Tibial artery (tissue), 4 donors: ENCODE results near the gene A2M.
A peak's percentile ranks its signal among the peaks of the same experiment; 100 is the strongest.

Experiments used
- DNase-seq, 2 donors: peaks; one replicate each; pipeline ENCODE4 v3.0.0-alpha.2; 2019
- H3K27ac ChIP-seq, 2 donors: fragments of 200-600 bp; sonication (generic) in 1 of 2; 1 replicate in 1 of 2; 2 replicates in 1 of 2; pipeline ENCODE4 v1.5.1; 2018 to 2019; ENCODE audit warnings: mild to moderate bottlenecking in 1 of 2
- H3K27me3 ChIP-seq, 2 donors: fragments of 200-600 bp; sonication (generic) in 1 of 2; one replicate each; pipeline versions ENCODE4 v1.5.1 to v1.6.0; 2016 to 2019
- H3K36me3 ChIP-seq, 3 donors: fragments of 200-600 bp; sonication (generic) in 2 of 3; one replicate each; pipeline ENCODE4 v1.5.1; 2016 to 2019; ENCODE audit warnings: mild to moderate bottlenecking in 2 of 3
- H3K4me1 ChIP-seq, 4 donors: fragments of 200-600 bp; sonication (generic) in 2 of 4; 1 replicate in 3 of 4; 2 replicates in 1 of 4; pipeline ENCODE4 v1.5.1; 2016 to 2019
- H3K4me3 ChIP-seq, 2 donors: fragments of 200-600 bp; sonication (generic) in 1 of 2; 1 replicate in 1 of 2; 2 replicates in 1 of 2; pipeline ENCODE4 v1.5.1; 2018 to 2019; ENCODE audit warnings: mild to moderate bottlenecking in 2 of 2
- H3K9me3 ChIP-seq, 3 donors: fragments of 200-600 bp; sonication (generic) in 1 of 3; one replicate each; pipeline ENCODE4 v1.5.1; 2016 to 2019
- intact Hi-C: fragments of 100-400 bp; cut with DNase I; formaldehyde crosslinking; loops from one replicate; pipeline ENCODE4 v1.15.0; 2023; ENCODE audit warnings: low total_unique reads
- TF ChIP-seq, protein P1 (sequence below), 2 experiments: fragments of 200-600 bp in 1 of 2; fragments of 450-650 bp in 1 of 2; IDR thresholded peaks; one replicate each; pipeline ENCODE4 v1.5.1; 2017 to 2019; ENCODE audit warnings: antibody characterized with exemption in 2 of 2, mild to moderate bottlenecking in 1 of 2, moderate library complexity in 1 of 2

The A2M gene

GRCh38 chr12:9118158-9118557, 2.4 kb upstream of the A2M start:
- intact Hi-C loops: no loop called here
- no peaks in the 10 kb centered on the region for H3K27me3 ChIP-seq
- peaks cover 0 to 55% (median 33%) of the 10 kb centered on the region in 4 donors for H3K4me1 ChIP-seq
- H3K36me3 ChIP-seq: peaks cover 0 to 2% (median 0%) of the 10 kb centered on the region in 3 donors
- TF ChIP-seq, protein P1, sequence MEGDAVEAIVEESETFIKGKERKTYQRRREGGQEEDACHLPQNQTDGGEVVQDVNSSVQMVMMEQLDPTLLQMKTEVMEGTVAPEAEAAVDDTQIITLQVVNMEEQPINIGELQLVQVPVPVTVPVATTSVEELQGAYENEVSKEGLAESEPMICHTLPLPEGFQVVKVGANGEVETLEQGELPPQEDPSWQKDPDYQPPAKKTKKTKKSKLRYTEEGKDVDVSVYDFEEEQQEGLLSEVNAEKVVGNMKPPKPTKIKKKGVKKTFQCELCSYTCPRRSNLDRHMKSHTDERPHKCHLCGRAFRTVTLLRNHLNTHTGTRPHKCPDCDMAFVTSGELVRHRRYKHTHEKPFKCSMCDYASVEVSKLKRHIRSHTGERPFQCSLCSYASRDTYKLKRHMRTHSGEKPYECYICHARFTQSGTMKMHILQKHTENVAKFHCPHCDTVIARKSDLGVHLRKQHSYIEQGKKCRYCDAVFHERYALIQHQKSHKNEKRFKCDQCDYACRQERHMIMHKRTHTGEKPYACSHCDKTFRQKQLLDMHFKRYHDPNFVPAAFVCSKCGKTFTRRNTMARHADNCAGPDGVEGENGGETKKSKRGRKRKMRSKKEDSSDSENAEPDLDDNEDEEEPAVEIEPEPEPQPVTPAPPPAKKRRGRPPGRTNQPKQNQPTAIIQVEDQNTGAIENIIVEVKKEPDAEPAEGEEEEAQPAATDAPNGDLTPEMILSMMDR (IDR thresholded peaks at IDR 0.05): no peak
- peak overlapping the region; percentile 9 to 58 for H3K4me3 ChIP-seq
- no peaks in the 10 kb centered on the region for H3K9me3 ChIP-seq
- DNase-seq: peak; percentile 54 to 72
- peak overlapping the region; percentile 83 to 86 for H3K27ac ChIP-seq

GRCh38 chr12:9114946-9115345, 773 bp downstream of the A2M start:
- TF ChIP-seq, protein P1 (IDR thresholded peaks at IDR 0.05): no peak
- Histone ChIP-seq H3K9me3 (no peaks in the 10 kb centered on the region), H3K27ac (peak overlapping the region; percentile 83 to 86), H3K4me3 (peak overlapping the region; percentile 50 to 58), H3K27me3 (no peaks in the 10 kb centered on the region), H3K4me1 (peaks cover 0 to 60% (median 34%) of the 10 kb centered on the region in 4 donors), H3K36me3 (peaks cover 14 to 34% (median 28%) of the 10 kb centered on the region in 3 donors)
- DNase-seq: no peak
- intact Hi-C loops: no loop called here

DNA sequence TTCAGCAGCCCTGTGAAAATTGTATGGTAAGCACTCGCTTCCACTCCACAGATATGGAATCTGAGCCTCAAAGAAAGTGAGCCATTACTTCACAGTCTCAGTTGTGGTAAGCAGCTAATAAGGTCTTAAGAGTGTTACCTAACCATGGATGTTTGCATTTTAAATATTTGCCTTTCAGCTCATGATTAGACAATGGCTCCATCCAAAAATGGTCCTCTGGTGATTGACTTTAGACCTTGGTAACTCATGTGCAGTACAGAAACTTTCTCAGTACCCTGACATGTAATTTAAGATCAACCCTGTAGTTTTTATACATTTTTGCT, 1.8 kb downstream of the A2M start:
- DNase-seq: no peak
- TF ChIP-seq, protein P1 (IDR thresholded peaks at IDR 0.05): no peak
- intact Hi-C loops: no loop called here
- Histone ChIP-seq H3K27ac (peak overlapping the region; percentile 83 to 86), H3K9me3 (no peaks in the 10 kb centered on the region), H3K27me3 (no peaks in the 10 kb centered on the region), H3K4me1 (peaks cover 0 to 50% (median 24%) of the 10 kb centered on the region in 4 donors), H3K36me3 (peaks cover 24 to 44% (median 38%) of the 10 kb centered on the region in 3 donors), H3K4me3 (peak overlapping the region; percentile 50 to 58)

DNA sequence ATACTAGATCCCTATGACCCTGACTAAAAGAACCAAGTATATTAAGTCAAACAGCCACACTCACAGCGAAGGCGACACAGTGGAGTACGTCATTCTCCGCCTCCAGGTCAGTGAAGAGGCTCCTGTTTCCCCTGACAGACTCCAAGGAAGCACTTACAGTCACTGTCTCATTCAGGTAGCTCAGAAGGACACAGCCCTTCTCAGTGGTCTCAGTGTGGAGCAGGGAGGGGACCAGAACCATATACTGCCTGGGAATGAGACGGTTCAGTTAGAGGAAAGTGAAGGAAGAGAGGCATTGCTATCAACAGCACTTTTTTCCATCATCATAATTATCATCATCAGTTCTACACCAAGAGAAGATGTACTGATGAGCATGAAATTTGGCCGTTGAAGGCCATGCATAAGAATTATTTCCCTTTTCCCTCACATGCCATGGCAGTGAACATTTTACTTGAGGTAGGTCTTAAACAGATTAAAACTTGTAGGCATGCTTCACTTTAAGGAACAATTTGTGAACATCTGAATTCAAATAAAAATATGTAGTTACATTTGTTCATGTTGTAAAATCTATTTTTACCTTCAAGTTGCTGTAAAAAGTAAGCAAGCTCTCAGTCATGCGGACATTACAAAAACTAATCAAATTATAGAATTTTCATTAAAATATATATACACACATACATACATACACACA, 2.3 kb downstream of the A2M start:
- peak overlapping the region; percentile 83 to 86 for H3K27ac ChIP-seq
- peak overlapping the region; percentile 50 to 58 for H3K4me3 ChIP-seq
- peaks cover 27 to 50% (median 43%) of the 10 kb centered on the region in 3 donors for H3K36me3 ChIP-seq
- TF ChIP-seq, protein P1 (IDR thresholded peaks at IDR 0.05): no peak
- no peak for DNase-seq
- H3K4me1 ChIP-seq: peaks cover 0 to 44% (median 19%) of the 10 kb centered on the region in 4 donors
- intact Hi-C loops: no loop called here
- H3K27me3 ChIP-seq: no peaks in the 10 kb centered on the region
- no peaks in the 10 kb centered on the region for H3K9me3 ChIP-seq

DNA sequence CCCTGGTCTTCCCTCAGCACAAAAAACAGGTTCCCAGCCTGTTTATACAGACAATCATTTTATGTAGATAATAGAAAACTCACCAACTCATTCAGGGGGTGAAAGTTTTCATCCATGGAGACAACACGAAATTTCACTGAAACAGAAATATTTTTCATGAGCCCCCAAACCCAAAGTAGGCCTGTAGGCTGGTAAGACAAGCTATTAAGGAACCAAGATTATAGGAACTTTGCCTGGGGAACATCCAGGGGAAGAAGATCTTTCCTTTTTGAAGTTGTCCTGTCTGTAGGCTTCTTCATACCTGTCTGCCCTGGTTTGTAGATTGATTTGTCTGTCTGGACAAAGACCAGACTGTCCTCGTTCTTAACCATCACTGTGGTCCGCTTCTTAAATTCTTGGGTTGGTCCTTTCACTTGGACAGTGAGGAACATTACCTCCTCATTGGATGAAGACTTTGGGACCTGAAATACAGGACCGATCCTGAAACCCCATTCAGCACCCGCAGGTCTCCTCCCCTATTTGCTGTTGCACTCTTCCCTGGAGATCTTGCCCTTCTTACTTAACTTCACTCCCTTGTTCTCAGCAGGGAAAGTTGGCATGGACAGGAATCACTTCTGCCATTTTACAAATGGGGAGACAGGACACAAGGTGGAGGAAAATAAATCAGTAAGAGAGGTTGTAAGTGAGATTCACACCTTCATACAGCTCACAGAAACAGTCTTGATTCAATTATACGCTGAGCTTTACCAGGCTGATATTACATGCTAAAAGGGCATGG, 3.5 kb downstream of the A2M start:
- H3K4me1 ChIP-seq: peaks cover 0 to 33% (median 10%) of the 10 kb centered on the region in 4 donors
- DNase-seq: no peak
- TF ChIP-seq, protein P1 (IDR thresholded peaks at IDR 0.05): no peak
- H3K27me3 ChIP-seq: no peaks in the 10 kb centered on the region
- H3K9me3 ChIP-seq: no peaks in the 10 kb centered on the region
- intact Hi-C loops: no loop called here
- peak overlapping the region in 1 of 2 donors; percentile 83 for H3K27ac ChIP-seq
- H3K4me3 ChIP-seq: peak overlapping the region in 1 of 2 donors; percentile 58
- peaks cover 39 to 58% (median 53%) of the 10 kb centered on the region in 3 donors for H3K36me3 ChIP-seq
